Stomach (tissue), 9 donors: ENCODE data around the gene LHX4. TPM values are rescaled to one million over a fixed set of nuclear protein-coding genes. Genes with fewer than 3 reads are reported as not detected.

ENCODE experiments used
- DNase-seq, 2 donors: peaks; one replicate each; pipeline versions ENCODE4 v3.0.0 to v3.0.0-alpha.2; 2013 to 2019
- H3K27ac ChIP-seq, 5 donors: fragments of 200-600 bp in 4 of 5; sonication (generic) in 4 of 5; one replicate each; pipeline ENCODE4 v1.5.1; 2013 to 2019; ENCODE audit warnings: mild to moderate bottlenecking in 1 of 5, moderate library complexity in 1 of 5
- H3K27me3 ChIP-seq, 3 donors: fragments of 200-600 bp; sonication (generic); one replicate each; pipeline ENCODE4 v1.5.1; 2017 to 2019; ENCODE audit warnings: mixed run types in 1 of 3
- H3K36me3 ChIP-seq, 4 donors: fragments of 200-600 bp; sonication (generic); 1 replicate in 3 of 4; 2 replicates in 1 of 4; pipeline ENCODE4 v1.5.1; 2016 to 2019
- H3K4me1 ChIP-seq, 4 donors: fragments of 200-600 bp; sonication (generic); one replicate each; pipeline ENCODE4 v1.5.1; 2016 to 2019
- H3K4me3 ChIP-seq, 4 donors: fragments of 200-600 bp; sonication (generic) in 3 of 4; one replicate each; pipeline ENCODE4 v1.5.1; 2016 to 2019; ENCODE audit warnings: mild to moderate bottlenecking in 1 of 4
- H3K9me3 ChIP-seq, 4 donors: fragments of 200-600 bp; sonication (generic); one replicate each; pipeline ENCODE4 v1.5.1; 2016 to 2019
- EP300 ChIP-seq: sonication (generic); formaldehyde crosslinking; IDR thresholded peaks from one replicate; pipeline ENCODE4 v1.6.1; 2017; ENCODE audit warnings: antibody characterized with exemption
- POLR2A ChIP-seq, 4 donors: fragments of 450-650 bp; IDR thresholded peaks; one replicate each; pipeline ENCODE4 v1.6.1; 2016; ENCODE audit warnings: antibody characterized with exemption in 4 of 4, control low read depth in 2 of 4, mild to moderate bottlenecking in 1 of 4, moderate library complexity in 1 of 4
- POLR2AphosphoS5 ChIP-seq, 3 donors: sonication (generic); formaldehyde crosslinking; IDR thresholded peaks; one replicate each; pipeline ENCODE4 v1.6.1; 2016; ENCODE audit warnings: antibody characterized with exemption in 3 of 3
- whole genome bisulfite sequencing, 5 donors: extraction: QIAGEN DNeasy Blood & Tissue Kit in 3 of 5; methylation state at CpG; one replicate each; pipeline versions ENCODE4 v1.1.5 to v1.1.7; 2013 to 2018; 5-methylcytosine and 5-hydroxymethylcytosine counted together
- intact Hi-C: fragments of 100-400 bp; cut with DNase I; formaldehyde crosslinking; loops from one replicate; pipeline ENCODE4 v1.15.1; 2023; ENCODE audit warnings: low total_unique reads
- polyA plus RNA-seq, 3 donors: library from polyadenylated mRNA; stranded (reverse); fragments of 200-250 nt; gene quantifications; one replicate each; pipeline ENCODE4 v1.2.3, GENCODE V29; 2013
- total RNA-seq, 5 donors: library from RNA; depleted of rRNA; stranded (reverse); fragments of >200 nt; gene quantifications; one replicate each; pipeline versions ENCODE4 v1.1.0 to v1.2.3, GENCODE V29; 2014 to 2016
- TF ChIP-seq, protein P1 (sequence below), 7 experiments: fragments of 450-650 bp in 4 of 7; fragments of 200-600 bp in 3 of 7; sonication (generic) in 3 of 7; IDR thresholded peaks; one replicate each; pipeline ENCODE4 v1.5.1; 2016 to 2019; ENCODE audit warnings: antibody characterized with exemption in 7 of 7, control low read depth in 2 of 7, mild to moderate bottlenecking in 1 of 7
- donor health status: healthy with polysubstance abuse.
- donor health status: Bipolar disorder and iron deficiency.
- donor health status: healthy.

The LHX4 gene
- total and polyA plus RNA-seq, 8 donors = 0.03 to 0.18 TPM; not detected in 6

DNA sequence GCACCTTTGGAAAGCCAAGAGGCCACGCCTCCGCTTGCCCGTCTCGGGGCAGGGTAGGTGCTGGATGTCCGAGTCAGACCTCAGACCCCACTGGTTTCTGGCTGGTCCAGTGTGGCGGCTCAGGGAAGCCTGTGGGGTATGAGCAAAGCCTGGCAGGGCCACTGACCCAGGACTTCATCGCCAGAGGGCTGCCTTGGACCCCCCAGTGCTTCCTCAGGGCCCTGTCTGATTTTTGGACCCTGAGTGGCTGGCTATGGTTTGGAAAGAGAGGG, 20.4 kb downstream of the LHX4 start:
- no peaks in the 10 kb centered on the region for H3K4me1 ChIP-seq
- intact Hi-C loops = loop anchor here (10.0 kb wide), 1 partner anchor 234 kb away; no protein-coding TSS in a partner anchor
- H3K4me3 ChIP-seq = no peak overlapping the region
- H3K27ac ChIP-seq = no peak overlapping the region
- WGBS, 5 donors = 64 to 87% (median 86%) methylated on average over 2 to 7 of the region's 7 CpGs
- H3K27me3 ChIP-seq = peaks cover 6 to 53% (median 16%) of the 10 kb centered on the region in 3 donors
- no peaks in the 10 kb centered on the region for H3K9me3 ChIP-seq
- H3K36me3 ChIP-seq = no peaks in the 10 kb centered on the region
- TF ChIP-seq POLR2A (IDR thresholded peaks at IDR 0.05) (no peak), EP300 (no peak), POLR2AphosphoS5 (IDR thresholded peaks at IDR 0.05) (no peak)
- TF ChIP-seq, protein P1, sequence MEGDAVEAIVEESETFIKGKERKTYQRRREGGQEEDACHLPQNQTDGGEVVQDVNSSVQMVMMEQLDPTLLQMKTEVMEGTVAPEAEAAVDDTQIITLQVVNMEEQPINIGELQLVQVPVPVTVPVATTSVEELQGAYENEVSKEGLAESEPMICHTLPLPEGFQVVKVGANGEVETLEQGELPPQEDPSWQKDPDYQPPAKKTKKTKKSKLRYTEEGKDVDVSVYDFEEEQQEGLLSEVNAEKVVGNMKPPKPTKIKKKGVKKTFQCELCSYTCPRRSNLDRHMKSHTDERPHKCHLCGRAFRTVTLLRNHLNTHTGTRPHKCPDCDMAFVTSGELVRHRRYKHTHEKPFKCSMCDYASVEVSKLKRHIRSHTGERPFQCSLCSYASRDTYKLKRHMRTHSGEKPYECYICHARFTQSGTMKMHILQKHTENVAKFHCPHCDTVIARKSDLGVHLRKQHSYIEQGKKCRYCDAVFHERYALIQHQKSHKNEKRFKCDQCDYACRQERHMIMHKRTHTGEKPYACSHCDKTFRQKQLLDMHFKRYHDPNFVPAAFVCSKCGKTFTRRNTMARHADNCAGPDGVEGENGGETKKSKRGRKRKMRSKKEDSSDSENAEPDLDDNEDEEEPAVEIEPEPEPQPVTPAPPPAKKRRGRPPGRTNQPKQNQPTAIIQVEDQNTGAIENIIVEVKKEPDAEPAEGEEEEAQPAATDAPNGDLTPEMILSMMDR (IDR thresholded peaks at IDR 0.05) = no peak
- DNase-seq = no peak

DNA sequence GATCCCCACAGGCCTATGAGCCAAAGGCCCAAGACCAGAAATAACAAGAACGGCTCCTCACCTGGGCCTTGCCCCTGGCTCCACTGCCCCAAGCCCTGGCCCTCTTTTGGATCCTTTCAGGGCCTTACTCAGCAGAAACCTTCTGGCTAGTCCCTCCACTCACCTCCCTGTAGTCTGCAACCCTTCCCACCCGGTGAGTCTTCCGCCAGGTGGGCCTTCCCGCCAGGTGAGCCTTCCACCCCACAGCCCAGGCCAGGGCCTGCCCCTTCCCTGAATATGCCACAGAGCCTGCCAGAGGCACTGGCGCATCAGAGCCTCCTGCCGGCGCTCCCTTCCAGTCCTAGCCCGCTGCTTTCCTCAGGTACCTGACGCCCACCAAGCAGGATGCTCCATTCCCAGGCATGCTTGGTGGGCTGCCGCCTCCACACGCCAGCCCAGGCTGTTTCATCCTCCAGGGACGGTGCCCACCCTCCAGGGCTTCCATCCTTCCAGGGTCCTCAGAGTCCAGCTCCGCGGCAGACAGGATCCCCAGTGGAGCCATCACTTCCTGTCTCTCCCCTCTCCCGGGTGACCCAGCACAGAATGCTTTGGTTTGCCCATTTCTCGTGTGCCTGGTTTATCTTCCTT, 20.9 kb downstream of the LHX4 start:
- no peak for TF ChIP-seq POLR2A (IDR thresholded peaks at IDR 0.05)
- TF ChIP-seq, protein P1 (IDR thresholded peaks at IDR 0.05) = no peak
- no peak for TF ChIP-seq EP300
- no peak for TF ChIP-seq POLR2AphosphoS5 (IDR thresholded peaks at IDR 0.05)
- H3K27ac ChIP-seq = no peak overlapping the region
- H3K9me3 ChIP-seq = no peaks in the 10 kb centered on the region
- WGBS, 5 donors = 75 to 87% (median 85%) methylated on average over 15 to 16 of the region's 16 CpGs
- DNase-seq = no peak
- intact Hi-C loops = loop anchor here (10.0 kb wide), 1 partner anchor 234 kb away; no protein-coding TSS in a partner anchor
- no peak overlapping the region for H3K4me3 ChIP-seq
- no peaks in the 10 kb centered on the region for H3K4me1 ChIP-seq
- H3K27me3 ChIP-seq = peaks cover 6 to 54% (median 18%) of the 10 kb centered on the region in 3 donors
- H3K36me3 ChIP-seq = no peaks in the 10 kb centered on the region

DNA sequence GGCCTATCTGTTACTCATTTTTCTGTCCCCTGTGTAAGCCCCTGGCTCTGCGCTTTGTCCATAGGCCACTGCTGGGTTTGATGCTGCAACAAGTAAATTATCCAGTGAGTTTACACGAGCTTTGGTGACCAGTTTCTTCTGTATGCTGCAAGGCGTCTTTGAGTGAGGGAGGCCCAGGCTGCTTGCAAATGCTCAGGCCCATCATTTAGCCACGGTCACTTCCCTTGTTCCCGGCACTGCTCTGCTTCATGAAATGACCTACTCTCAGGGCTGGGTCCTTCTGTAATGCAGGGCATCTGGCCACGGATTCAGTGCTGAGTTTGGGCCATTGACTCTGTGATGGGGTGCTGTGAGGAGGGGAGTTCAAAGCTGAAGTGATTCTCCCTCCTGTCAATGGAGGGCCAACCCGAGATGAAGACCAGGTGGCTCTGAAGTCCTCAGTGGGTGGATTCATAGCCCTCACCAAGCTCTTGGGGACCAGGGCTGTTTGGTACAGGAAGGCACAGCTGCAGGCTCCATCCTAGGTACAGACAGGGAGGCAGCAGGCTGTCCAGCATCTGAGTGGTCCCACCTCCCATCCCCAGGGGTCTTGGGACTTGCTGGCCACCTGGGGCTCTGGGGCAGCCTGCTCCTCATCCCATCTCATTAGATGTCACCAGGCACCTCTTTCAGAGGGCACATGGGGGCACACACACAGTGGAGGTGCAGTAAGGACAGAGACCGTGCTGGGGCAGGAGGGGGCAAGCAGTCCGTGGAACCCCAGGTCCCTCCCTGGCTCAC, 21.7 kb downstream of the LHX4 start:
- Histone ChIP-seq H3K27ac (no peak overlapping the region), H3K9me3 (no peaks in the 10 kb centered on the region), H3K27me3 (peaks cover 6 to 61% (median 25%) of the 10 kb centered on the region in 3 donors), H3K36me3 (no peaks in the 10 kb centered on the region), H3K4me1 (no peaks in the 10 kb centered on the region), H3K4me3 (no peak overlapping the region)
- 78 to 90% (median 84%) methylated on average over 7 to 9 of the region's 9 CpGs for WGBS, 5 donors
- intact Hi-C loops = loop anchor here (10.0 kb wide), 1 partner anchor 233 kb away; no protein-coding TSS in a partner anchor
- no peak for TF ChIP-seq EP300
- TF ChIP-seq, protein P1 (IDR thresholded peaks at IDR 0.05) = no peak
- DNase-seq = no peak

DNA sequence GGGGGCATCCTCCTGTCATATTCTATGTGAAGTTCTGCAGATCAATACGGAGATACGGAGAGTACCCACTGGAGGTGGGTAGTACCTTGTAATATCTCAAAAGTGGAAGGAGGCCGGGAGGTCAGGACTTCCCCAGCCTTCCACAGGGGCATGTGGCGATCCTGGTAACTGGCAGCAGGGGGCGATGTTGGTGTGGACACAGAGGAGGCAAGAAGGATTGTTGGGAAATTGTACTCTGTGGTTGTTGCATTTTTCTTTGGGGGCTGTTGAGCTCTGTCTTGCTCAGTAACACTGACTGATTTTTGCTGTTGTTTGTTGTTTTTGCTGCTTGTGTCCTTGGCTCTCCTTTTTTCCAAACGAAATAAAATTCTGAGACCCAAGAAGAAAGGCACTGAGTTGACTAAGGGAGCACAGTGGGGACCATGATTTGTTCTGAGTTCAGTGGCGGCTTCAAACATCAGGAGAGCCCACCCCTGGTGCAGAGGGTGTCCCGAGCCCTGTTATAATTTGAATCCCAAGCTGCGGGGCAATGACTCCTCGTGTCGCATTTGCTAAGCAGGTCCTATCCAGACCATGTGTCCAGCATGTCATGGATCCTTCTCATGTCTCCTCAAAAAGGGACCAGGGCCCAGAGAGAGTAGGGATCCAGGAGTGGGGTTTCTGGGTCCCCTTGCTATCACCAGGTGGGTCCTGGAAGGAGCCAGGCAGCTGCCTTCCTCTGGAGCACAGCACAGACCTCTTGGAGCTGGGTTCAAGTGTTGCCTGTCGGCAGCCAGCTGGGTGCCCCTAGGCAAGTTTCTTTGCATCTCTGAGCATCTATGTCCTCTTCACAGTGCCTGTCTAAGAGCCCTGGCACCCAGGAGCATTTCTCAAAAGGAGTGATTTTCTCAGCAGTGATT, 22.8 kb downstream of the LHX4 start:
- H3K4me3 ChIP-seq = no peak overlapping the region
- peak; percentile 69 to 78 for DNase-seq
- H3K27ac ChIP-seq = no peak overlapping the region
- no peaks in the 10 kb centered on the region for H3K36me3 ChIP-seq
- H3K4me1 ChIP-seq = no peaks in the 10 kb centered on the region
- intact Hi-C loops = loop anchor here (10.0 kb wide), 1 partner anchor 232 kb away; no protein-coding TSS in a partner anchor
- 68 to 73% (median 69%) methylated on average over 12 of the region's 12 CpGs for WGBS, 5 donors
- no peaks in the 10 kb centered on the region for H3K9me3 ChIP-seq
- H3K27me3 ChIP-seq = peaks cover 8 to 73% (median 28%) of the 10 kb centered on the region in 3 donors
- no peak for TF ChIP-seq POLR2A (IDR thresholded peaks at IDR 0.05)
- TF ChIP-seq POLR2AphosphoS5 (IDR thresholded peaks at IDR 0.05) = no peak
- TF ChIP-seq EP300 = no peak
- TF ChIP-seq, protein P1 (IDR thresholded peaks at IDR 0.05) = peak in 5 of 7 experiments; percentile 54 to 74 (median 67)
